Thymus (tissue), 11 donors: ENCODE measurements around the gene ALDOC. TPM values are rescaled to one million over a fixed set of nuclear protein-coding genes. Genes with fewer than 3 reads are reported as not detected.
A peak's percentile ranks its signal among the peaks of the same experiment; 100 is the strongest.
"Not testable (repeated sequence)": the region's sequence is repeated elsewhere in the genome, so short reads cannot be mapped to it uniquely, and the experiment has no call there.

Experiments used
- DNase-seq, 9 donors: peaks; one replicate each; pipeline ENCODE4 v3.0.0-alpha.2; 2013; ENCODE audit warnings: low spot score in 9 of 9, low read depth in 6 of 9, missing footprints in 1 of 9
- H3K27ac ChIP-seq, 2 donors: one replicate each; pipeline ENCODE4 v1.5.1; 2013; ENCODE audit warnings: control low read depth in 1 of 2, low read depth in 1 of 2, low read length in 1 of 2, mild to moderate bottlenecking in 1 of 2, moderate library complexity in 1 of 2
- H3K27me3 ChIP-seq, 2 donors: one replicate each; pipeline ENCODE4 v1.5.1; 2013; ENCODE audit warnings: low read length in 1 of 2; ENCODE audit not compliant: control insufficient read depth in 2 of 2, insufficient read depth in 1 of 2
- H3K36me3 ChIP-seq, 2 donors: one replicate each; pipeline ENCODE4 v1.5.1; 2013; ENCODE audit warnings: low read length in 1 of 2, mild to moderate bottlenecking in 1 of 2, moderate library complexity in 1 of 2; ENCODE audit not compliant: control insufficient read depth in 2 of 2, insufficient read depth in 2 of 2
- H3K4me1 ChIP-seq, 2 donors: one replicate each; pipeline ENCODE4 v1.5.1; 2013; ENCODE audit warnings: low read length in 2 of 2; ENCODE audit not compliant: control insufficient read depth in 2 of 2, insufficient read depth in 2 of 2
- H3K4me3 ChIP-seq, 2 donors: one replicate each; pipeline ENCODE4 v1.5.1; 2013; ENCODE audit warnings: low read length in 2 of 2, control low read depth in 1 of 2, mild to moderate bottlenecking in 1 of 2
- H3K9me3 ChIP-seq, 2 donors: one replicate each; pipeline ENCODE4 v1.5.1; 2013; ENCODE audit warnings: low read length in 1 of 2, mild to moderate bottlenecking in 1 of 2; ENCODE audit not compliant: control insufficient read depth in 2 of 2, insufficient read depth in 1 of 2
- WGBS: extraction: QIAGEN DNeasy Blood & Tissue Kit; methylation state at CpG from one replicate; pipeline ENCODE4 v1.1.7; 2013; 5-methylcytosine and 5-hydroxymethylcytosine counted together
- polyA plus RNA-seq: library from polyadenylated mRNA; stranded (reverse); fragments of 200-250 nt; gene quantifications from one replicate; pipeline ENCODE4 v1.2.3, GENCODE V29; 2013
- total RNA-seq: library from RNA; stranded (reverse); fragments of 120-200 nt; gene quantifications from one replicate; pipeline ENCODE4 v1.2.4, GENCODE V29; 2013
- donor health status: healthy.

Gene ALDOC
- total and polyA plus RNA-seq, 2 donors = 10.6 to 18.2 TPM

DNA sequence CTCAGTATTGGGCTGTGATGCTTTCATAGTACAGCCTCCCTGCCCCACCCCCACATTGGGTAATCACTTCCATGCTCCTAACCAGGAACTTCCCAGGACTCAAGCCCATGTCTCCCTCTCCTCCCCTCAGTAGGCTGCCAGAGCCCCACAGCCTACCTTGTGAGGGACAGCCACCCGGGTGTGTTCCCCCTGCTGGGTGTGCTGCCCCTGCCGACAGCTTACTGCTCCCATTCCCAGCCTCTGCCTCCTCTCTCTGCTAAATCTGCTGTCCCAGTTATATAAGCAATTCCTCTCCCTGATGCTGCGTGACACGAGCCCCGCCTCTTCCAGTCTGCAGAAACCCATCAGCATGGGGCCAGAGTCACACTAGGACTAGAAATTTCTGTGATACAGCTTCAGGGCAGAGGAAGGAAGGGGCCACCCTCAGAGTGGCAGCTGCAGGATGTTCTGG lies 37.3 kb upstream of the ALDOC start, which contains the start of gene RSKR:
RSKR (minus strand) TSS at position 255 of the 451 bp plus-strand sequence; CDS start at position 231, 24 bp downstream.
- Histone ChIP-seq H3K27me3 (no peaks in the 10 kb centered on the region), H3K4me1 (peaks cover 0 to 5% of the 10 kb centered on the region in 2 donors), H3K36me3 (peaks cover 50 to 83% of the 10 kb centered on the region in 2 donors), H3K4me3 (no peak within 1 kb of the TSS), H3K27ac (no peak within 1 kb of the TSS), H3K9me3 (no peaks in the 10 kb centered on the region)
- 80% methylated on average over 5 of the region's 5 CpGs for whole genome bisulfite sequencing
- no peak for DNase-seq

DNA sequence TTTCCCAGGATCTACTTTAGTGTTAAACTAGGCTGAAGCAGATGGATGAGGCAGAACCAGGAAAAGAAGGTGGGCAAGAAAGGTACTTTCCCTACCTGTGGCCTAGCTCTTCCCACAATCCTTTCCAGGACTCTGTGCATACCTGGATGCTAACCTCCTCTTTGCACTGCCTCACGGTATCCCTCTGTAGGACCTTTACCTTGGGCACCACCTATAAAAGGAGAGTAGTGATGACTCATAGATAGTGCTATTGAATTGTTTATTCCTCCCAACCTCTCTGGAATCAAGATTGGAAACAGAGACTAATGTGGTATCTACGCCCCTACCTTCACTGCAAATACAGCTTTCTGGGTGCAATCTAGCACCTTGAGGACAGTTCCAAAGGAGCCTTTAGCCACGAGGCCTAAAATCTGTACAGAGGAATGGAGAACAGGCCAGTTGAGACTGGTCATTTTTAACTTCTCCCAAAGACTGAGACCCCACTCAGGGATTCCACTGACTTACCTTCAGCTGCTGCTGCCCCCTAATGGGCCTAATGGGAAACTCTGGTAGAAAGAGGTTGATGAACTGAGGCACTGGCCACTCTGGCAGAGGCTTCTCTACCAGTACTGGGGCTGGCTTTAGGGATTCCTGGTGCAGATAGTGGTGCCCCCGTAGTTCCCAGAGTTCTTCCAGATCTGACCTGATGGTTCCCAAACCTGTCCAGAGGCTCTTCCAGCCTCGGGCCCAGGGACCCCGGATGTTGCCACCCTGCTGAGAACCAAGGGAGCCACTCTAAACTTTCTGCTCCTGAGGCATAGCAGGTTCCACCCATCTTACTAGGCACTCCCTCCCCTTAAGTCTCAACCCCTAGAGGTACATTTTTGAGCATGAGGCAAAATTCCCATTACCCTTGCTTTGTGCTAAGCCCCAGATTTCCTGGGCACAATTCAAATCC lies 36.5 kb upstream of the ALDOC start:
- no peaks in the 10 kb centered on the region for H3K27me3 ChIP-seq
- no peak overlapping the region for H3K4me3 ChIP-seq
- peak in 6 of 9 donors; percentile 11 to 54 (median 22) for DNase-seq
- 93% methylated on average over 6 of the region's 6 CpGs for WGBS
- H3K4me1 ChIP-seq = peaks cover 0 to 5% of the 10 kb centered on the region in 2 donors
- H3K27ac ChIP-seq = no peak overlapping the region
- no peaks in the 10 kb centered on the region for H3K9me3 ChIP-seq
- H3K36me3 ChIP-seq = peaks cover 43 to 76% of the 10 kb centered on the region in 2 donors

DNA sequence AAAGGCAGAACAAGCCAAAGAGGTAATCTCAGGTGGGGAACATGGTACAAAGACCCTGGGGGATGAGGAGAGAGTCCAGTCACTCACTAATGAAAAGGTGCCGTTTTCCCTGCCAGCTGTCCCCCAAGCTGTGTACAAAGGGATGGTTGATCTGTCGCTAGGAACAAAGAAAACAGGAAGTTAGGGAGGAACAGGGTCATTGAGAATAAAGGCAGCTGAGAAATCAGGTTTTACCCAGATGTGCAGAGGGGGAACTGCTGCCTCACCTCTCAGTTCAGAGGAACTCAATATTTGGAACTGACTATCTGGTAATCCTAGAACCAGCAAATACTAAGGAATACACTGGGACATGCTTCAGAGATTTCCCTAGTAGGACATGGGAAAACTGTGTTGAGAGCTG lies 35.8 kb upstream of the ALDOC start:
- Histone ChIP-seq H3K9me3 (no peaks in the 10 kb centered on the region), H3K27ac (no peak overlapping the region), H3K27me3 (no peaks in the 10 kb centered on the region), H3K36me3 (peaks cover 36 to 69% of the 10 kb centered on the region in 2 donors), H3K4me3 (no peak overlapping the region), H3K4me1 (peaks cover 0 to 5% of the 10 kb centered on the region in 2 donors)
- DNase-seq = no peak
- 31% methylated on average over 2 of the region's 2 CpGs for WGBS

DNA sequence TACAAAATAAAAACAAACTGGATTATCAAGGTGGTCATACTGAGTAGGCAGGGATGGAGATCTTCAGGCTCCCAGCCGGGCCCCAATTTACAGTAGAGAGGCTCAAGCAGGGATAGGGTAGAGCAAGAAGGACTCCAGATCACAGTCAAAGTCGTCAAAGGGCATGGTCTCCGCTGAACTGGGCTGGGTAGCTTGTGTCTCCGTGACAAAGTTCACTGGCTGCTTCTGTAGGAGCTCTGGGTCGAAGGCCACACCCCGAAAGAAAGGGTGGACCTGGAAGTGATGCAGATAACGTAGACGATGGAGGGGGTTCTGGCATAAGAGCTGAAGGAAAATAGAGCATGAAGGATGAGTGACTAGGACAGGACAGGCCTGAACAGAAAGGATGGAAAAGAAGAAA lies 33.7 kb upstream of the ALDOC start:
- WGBS = 96% methylated on average over 8 of the region's 8 CpGs
- H3K36me3 ChIP-seq = peaks cover 18 to 47% of the 10 kb centered on the region in 2 donors
- H3K4me1 ChIP-seq = peaks cover 0 to 5% of the 10 kb centered on the region in 2 donors
- H3K27ac ChIP-seq = no peak overlapping the region
- no peaks in the 10 kb centered on the region for H3K27me3 ChIP-seq
- no peak overlapping the region for H3K4me3 ChIP-seq
- no peaks in the 10 kb centered on the region for H3K9me3 ChIP-seq
- DNase-seq = no peak

DNA sequence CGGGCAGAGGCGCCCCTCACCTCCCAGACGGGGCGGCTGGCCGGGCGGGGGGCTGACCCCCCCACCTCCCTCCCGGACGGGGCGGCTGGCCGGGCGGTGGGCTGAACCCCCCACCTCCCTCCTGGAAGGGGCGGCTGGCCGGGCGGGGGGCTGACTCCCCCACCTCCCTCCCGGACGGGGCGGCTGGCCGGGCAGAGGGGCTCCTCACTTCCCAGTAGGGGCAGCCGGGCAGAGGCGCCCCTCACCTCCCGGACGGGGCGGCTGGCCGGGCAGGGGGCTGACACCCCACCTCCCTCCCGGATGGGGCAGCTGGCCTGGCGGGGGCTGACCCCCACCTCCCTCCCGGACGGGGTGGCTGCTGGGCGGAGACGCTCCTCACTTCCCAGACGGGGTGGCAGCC lies 27.3 kb upstream of the ALDOC start:
- not testable (repeated sequence) for H3K36me3 ChIP-seq, H3K27ac ChIP-seq, H3K27me3 ChIP-seq, DNase-seq, H3K9me3 ChIP-seq, H3K4me3 ChIP-seq
- H3K4me1 ChIP-seq = peaks cover 3 to 10% of the 10 kb centered on the region in 2 donors
- 97% methylated on average over 29 of the region's 31 CpGs for WGBS

DNA sequence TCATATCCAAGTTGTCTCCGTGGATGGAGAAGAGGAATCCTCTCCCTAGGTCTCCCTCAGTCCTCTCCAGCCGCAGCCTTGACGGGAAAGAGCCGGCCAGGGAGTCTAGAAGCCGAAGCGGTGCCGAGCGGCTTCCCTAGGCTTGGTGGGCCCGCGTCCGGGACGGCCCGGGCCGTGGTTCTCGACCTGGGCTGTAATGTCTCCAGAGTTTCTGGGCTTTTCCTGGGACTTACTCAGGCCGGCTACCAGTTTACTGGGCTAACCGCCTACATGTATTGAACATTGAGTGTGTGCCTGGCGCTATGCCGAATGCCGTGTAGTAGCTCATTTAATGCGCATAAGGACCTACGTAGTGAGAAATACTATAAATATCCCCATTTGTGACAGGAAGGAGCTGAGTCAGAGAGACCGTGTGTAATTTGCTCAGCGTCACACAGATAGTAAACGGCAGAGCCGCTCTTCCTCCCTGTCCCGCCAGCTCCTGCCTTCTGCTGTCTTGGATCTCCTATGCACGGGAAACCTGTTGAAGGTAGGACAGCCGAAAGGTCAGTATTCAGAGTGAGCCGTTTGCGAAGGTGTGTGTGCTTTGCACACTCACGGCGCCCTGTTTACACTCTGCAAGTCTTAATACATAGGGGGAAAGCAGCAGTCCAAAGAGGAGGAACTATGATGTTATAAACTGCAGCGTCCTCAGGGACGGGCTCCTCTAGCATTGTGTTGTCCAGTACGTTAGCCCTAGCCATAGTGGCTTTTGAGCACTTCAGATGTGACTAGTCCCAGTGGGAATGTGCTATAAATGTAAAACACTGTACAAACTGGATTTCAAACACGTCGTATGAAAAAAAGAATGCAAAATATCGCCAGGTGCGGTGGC lies 22.9 kb upstream of the ALDOC start:
- Histone ChIP-seq H3K4me1 (peaks cover 9 to 18% of the 10 kb centered on the region in 2 donors), H3K27ac (peak overlapping the region; percentile 83 to 92), H3K36me3 (peaks cover 0 to 3% of the 10 kb centered on the region in 2 donors), H3K4me3 (peak overlapping the region; percentile 68 to 87), H3K9me3 (peaks cover 0 to 3% of the 10 kb centered on the region in 2 donors), H3K27me3 (no peaks in the 10 kb centered on the region)
- 11% methylated on average over 40 of the region's 40 CpGs for WGBS
- peak in 8 of 9 donors; percentile 16 to 66 (median 33) for DNase-seq

DNA sequence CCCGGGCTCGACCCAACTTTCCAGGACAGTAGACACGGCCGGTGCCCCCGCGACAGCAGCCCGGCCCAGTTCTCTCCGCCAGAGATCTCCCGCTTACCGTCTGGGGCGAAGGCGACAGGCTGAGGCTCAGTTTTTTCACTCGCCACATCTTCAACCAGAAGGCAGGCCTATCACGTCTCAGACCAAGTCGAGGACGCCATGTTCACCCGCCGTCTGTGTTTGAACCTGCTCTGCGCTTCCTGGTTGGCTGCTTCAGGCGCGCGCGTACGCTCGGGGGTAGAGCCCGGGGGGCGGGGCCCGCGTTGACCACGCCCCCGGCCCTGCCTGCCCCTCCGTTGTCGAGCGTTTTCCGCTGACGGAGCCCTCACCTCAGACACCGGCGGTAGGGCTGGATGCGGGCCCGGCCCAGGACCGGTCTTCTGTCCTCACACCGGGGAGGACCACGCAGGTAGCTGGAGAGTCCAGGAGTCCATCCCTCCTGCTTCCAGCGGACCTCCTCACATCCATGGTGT lies 22.2 kb upstream of the ALDOC start, which contains the start of gene SPAG5:
SPAG5 (minus strand) TSS at position 227 of the 512 bp plus-strand sequence; CDS start at position 148, 79 bp downstream.
- peak within 1 kb of the TSS; percentile 84 to 92 for H3K27ac ChIP-seq
- H3K9me3 ChIP-seq = peaks cover 0 to 3% of the 10 kb centered on the region in 2 donors
- H3K4me1 ChIP-seq = peaks cover 9 to 18% of the 10 kb centered on the region in 2 donors
- DNase-seq = peak; percentile 79 to 96 (median 91)
- no peaks in the 10 kb centered on the region for H3K27me3 ChIP-seq
- peaks cover 0 to 3% of the 10 kb centered on the region in 2 donors for H3K36me3 ChIP-seq
- H3K4me3 ChIP-seq = peak within 1 kb of the TSS; percentile 68 to 87
- WGBS = under 1% methylated on average over 44 of the region's 44 CpGs

DNA sequence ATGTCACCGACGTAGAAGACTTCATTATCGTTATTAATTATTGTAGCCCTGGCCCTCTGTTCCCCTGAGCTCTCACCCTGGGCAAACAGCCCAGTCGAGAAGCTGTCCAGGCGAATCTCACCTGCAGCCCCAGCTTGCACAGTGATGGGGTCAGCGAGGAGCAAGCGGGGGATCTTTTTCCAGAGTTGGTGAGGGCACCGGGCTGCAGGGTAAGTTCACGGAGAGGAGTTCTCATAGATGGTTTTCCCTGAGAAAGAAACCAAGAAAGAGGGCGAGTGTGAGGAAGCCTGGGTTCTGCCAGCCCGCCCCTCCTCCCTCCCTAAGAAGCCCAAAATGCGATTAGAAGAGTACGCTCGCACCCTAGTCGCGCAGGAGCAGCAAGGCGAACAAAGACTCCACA lies 21.7 kb upstream of the ALDOC start:
- Histone ChIP-seq H3K4me1 (peaks cover 9 to 18% of the 10 kb centered on the region in 2 donors), H3K9me3 (peaks cover 0 to 3% of the 10 kb centered on the region in 2 donors), H3K4me3 (peak overlapping the region; percentile 68 to 87), H3K36me3 (peaks cover 0 to 4% of the 10 kb centered on the region in 2 donors), H3K27me3 (no peaks in the 10 kb centered on the region), H3K27ac (peak overlapping the region; percentile 66 to 84)
- WGBS = 12% methylated on average over 17 of the region's 17 CpGs
- peak in 1 of 9 donors; percentile 11 for DNase-seq
